ENCODE data around the gene C16orf74. TPM values are rescaled to one million over a fixed set of nuclear protein-coding genes. Genes with fewer than 3 reads are reported as not detected.

C16orf74 gene
- total and polyA plus RNA-seq, 2 of the 13 experiments (the other 11 are each of a cell fraction or from before 2014, with no cell fraction given): 0.13 to 0.29 TPM

GRCh38 chr16:85757341-85757822, 6.5 kb upstream of the C16orf74 start (continued):
- TF ChIP-seq GMEB1 (CRISPR knock-in tag; IDR thresholded peaks at IDR 0.05; ENCODE audit: borderline replicate concordance) (no peak), ZNF407 (CRISPR knock-in tag; IDR thresholded peaks at IDR 0.05; ENCODE audit: not compliant biosample characterization) (no peak), ZBTB34 (CRISPR knock-in tag; IDR thresholded peaks at IDR 0.05) (no peak), JUN (CRISPR knock-in tag; IDR thresholded peaks at IDR 0.05) (no peak), EHMT2 (IDR thresholded peaks at IDR 0.05; ENCODE audit: borderline replicate concordance, low read depth, low read length) (no peak), TCF7 (IDR thresholded peaks at IDR 0.05; ENCODE audit: low read depth) (no peak), ZBTB44 (CRISPR knock-in tag; IDR thresholded peaks at IDR 0.05) (no peak), NFIB (CRISPR knock-in tag; IDR thresholded peaks at IDR 0.05; ENCODE audit: borderline replicate concordance) (no peak), MIER3 (CRISPR knock-in tag; IDR thresholded peaks at IDR 0.05; ENCODE audit: borderline replicate concordance) (no peak), PITX1 (CRISPR knock-in tag; IDR thresholded peaks at IDR 0.05) (no peak), KAT2B (IDR thresholded peaks at IDR 0.05; ENCODE audit: borderline replicate concordance, low read depth, low read length) (no peak)
